GM21515 (cell line): ENCODE measurements around the gene DENND2A.

Experiments
- ATAC-seq: cut with Tn5 transposase; IDR thresholded peaks from one replicate; pipeline ENCODE4 v1.9.1; 2021; ENCODE audit not compliant: unreplicated experiment

The DENND2A gene

GRCh38 chr7:140476698-140477261 is 163.8 kb downstream of the DENND2A start:
- no peak for ATAC-seq

- ATAC-seq, result no peak
Measured at GRCh38 chr7:140475747-140476333, 164.8 kb downstream of the DENND2A start.
